CD4-positive, alpha-beta T cell treated with Interferon gamma for 1 hour (primary cell): Measurements from ENCODE around the gene CD151.

ENCODE experiments used
- DNase-seq: peaks from one replicate; pipeline ENCODE4 v3.0.0-alpha.2; 2020

CD151 gene

GRCh38 chr11:875769-876301 lies 43.1 kb downstream of the CD151 start:
- DNase-seq, result no peak

- no peak for DNase-seq
Measured at GRCh38 chr11:876545-876944, 43.8 kb downstream of the CD151 start.

- DNase-seq, result no peak
Measured at GRCh38 chr11:877565-877964, 44.8 kb downstream of the CD151 start.

- DNase-seq, result no peak
Measured at GRCh38 chr11:880447-880846, 47.7 kb downstream of the CD151 start.

GRCh38 chr11:882596-882995 lies 49.8 kb downstream of the CD151 start:
- DNase-seq, result no peak

- no peak for DNase-seq
Measured at GRCh38 chr11:883527-883926, 50.8 kb downstream of the CD151 start.

GRCh38 chr11:884578-885070 lies 51.9 kb downstream of the CD151 start:
- DNase-seq, result no peak

- DNase-seq, result no peak
Measured at GRCh38 chr11:886568-886967, 53.8 kb downstream of the CD151 start.

GRCh38 chr11:887589-887988 lies 54.8 kb downstream of the CD151 start:
- DNase-seq, result no peak
